NT2/D1 (cell line): ENCODE measurements around the gene AGO4.
"Not testable (repeated sequence)": the region's sequence is repeated elsewhere in the genome, so short reads cannot be mapped to it uniquely, and the experiment has no call there.

ENCODE experiments used
- YY1 ChIP-seq: IDR thresholded peaks from 2 replicates; pipeline ENCODE4 v1.6.1; 2011; ENCODE audit not compliant: insufficient read length, insufficient read depth
- ZNF274 ChIP-seq: IDR thresholded peaks from 2 replicates; pipeline ENCODE4 v1.6.1; 2011; ENCODE audit warnings: mild to moderate bottlenecking, low read depth, low read length

DNA sequence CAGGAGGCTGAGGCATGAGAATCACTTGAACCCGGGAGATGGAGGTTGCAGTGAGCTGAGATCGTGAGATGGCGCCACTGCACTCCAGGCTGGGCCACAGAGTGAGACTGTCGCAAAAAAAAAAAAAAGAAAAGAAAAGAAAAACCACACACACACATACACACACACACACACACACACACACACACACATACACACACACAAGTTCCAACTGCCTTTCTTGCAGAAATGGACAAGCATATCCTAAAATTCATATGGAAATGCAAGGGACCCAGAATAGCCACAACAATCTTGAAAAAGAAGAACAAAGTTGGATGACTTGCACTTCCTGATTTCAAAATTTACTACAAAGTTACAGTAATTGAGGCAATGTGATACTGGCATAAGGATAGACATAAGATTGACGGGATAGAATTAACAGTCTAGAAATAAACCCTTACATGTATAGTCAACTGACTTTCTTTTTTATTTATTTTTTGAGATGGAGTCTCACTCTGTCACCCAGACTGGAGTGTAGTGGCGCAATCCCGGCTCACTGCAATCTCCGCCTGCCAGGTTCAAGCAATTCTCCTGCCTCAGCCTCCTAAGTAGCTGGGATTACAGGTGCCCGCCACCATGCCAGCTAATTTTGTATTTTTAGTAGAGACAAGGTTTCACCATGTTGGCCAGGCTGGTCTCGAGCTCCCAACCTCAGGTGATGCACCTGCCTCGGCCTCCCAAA lies 7.5 kb upstream of the AGO4 start:
- not testable (repeated sequence) for TF ChIP-seq YY1, ZNF274
